IMR-90 (cell line): ENCODE measurements around the gene OR52E6. TPM values are rescaled to one million over a fixed set of nuclear protein-coding genes. Genes with fewer than 3 reads are reported as not detected.

Experiments
- ATAC-seq: fragments of 200-7000 bp; cut with Tn5 transposase; 2 replicates; pipeline ENCODE4 v1.9.1; 2020; ENCODE audit warnings: low read depth, mild to moderate bottlenecking, moderate library complexity
- BruUV-seq: library from RNA; stranded (reverse); fragments of 400-500 nt; replicated peaks from 2 replicates; lab custom pipeline; 2021; lab: Mats Ljungman, UMichigan
- CTCF ChIA-PET: fragments of 300-600 bp; formaldehyde crosslinking; extraction: SDS; loops from one replicate; lab custom pipeline; 2021; ENCODE audit warnings: antibody characterized with exemption; lab: Yijun Ruan, JAX
- POLR2A ChIA-PET: fragments of 300-600 bp; sonication (Branson Sonifier 250); formaldehyde crosslinking; loops from one replicate; lab custom pipeline; 2022; ENCODE audit warnings: antibody characterized with exemption; ENCODE audit not compliant: unreplicated experiment; lab: Charles Lee
- DNase-seq: peaks from one replicate; pipeline ENCODE4 v3.0.0; 2013
- H2AFZ ChIP-seq: replicated peaks from 2 replicates; pipeline ENCODE3; 2013; ENCODE audit warnings: low read length, mild to moderate bottlenecking; ENCODE audit not compliant: poor library complexity
- H2AK5ac ChIP-seq: 2 replicates; pipeline ENCODE4 v1.6.1; 2013; ENCODE audit warnings: low read depth, low read length, inconsistent platforms
- H2AK9ac ChIP-seq: replicated peaks from 2 replicates; pipeline ENCODE3; 2013; ENCODE audit warnings: mild to moderate bottlenecking, low read depth, low read length, moderate library complexity; ENCODE audit not compliant: poor library complexity
- H2BK120ac ChIP-seq: 2 replicates; pipeline ENCODE4 v1.6.1; 2013; ENCODE audit warnings: low read depth, low read length, inconsistent platforms
- H2BK15ac ChIP-seq: 3 replicates; pipeline ENCODE4 v1.6.1; 2013; ENCODE audit warnings: low read depth, low read length, inconsistent platforms
- H2BK20ac ChIP-seq: 2 replicates; pipeline ENCODE4 v1.6.1; 2013; ENCODE audit warnings: low read depth, mild to moderate bottlenecking, inconsistent platforms, low read length, moderate library complexity
- H2BK5ac ChIP-seq: 2 replicates; pipeline ENCODE4 v1.6.1; 2013; ENCODE audit warnings: mild to moderate bottlenecking, low read depth, low read length, inconsistent platforms; ENCODE audit not compliant: poor library complexity, severe bottlenecking
- H3K14ac ChIP-seq: replicated peaks from 2 replicates; pipeline ENCODE4 v1.6.1; 2013; ENCODE audit warnings: low read depth, low read length, inconsistent platforms
- H3K18ac ChIP-seq: 2 replicates; pipeline ENCODE4 v1.6.1; 2013; ENCODE audit warnings: low read depth, low read length, control low read depth
- H3K23ac ChIP-seq: 2 replicates; pipeline ENCODE4 v1.6.1; 2013; ENCODE audit warnings: low read depth, low read length, inconsistent platforms
- H3K27ac ChIP-seq: 2 replicates; pipeline ENCODE4 v1.5.1; 2013; ENCODE audit warnings: mild to moderate bottlenecking, control low read depth, low read length; ENCODE audit not compliant: insufficient read depth
- H3K27me3 ChIP-seq: 2 replicates; pipeline ENCODE4 v1.6.1; 2013; ENCODE audit warnings: low read length; ENCODE audit not compliant: control insufficient read depth, insufficient read depth
- H3K36me3 ChIP-seq: 2 replicates; pipeline ENCODE4 v1.6.1; 2013; ENCODE audit warnings: low read length, mixed read lengths; ENCODE audit not compliant: control insufficient read depth, insufficient read depth
- H3K4ac ChIP-seq: 2 replicates; pipeline ENCODE4 v1.6.1; 2013; ENCODE audit warnings: low read depth, low read length, inconsistent platforms
- H3K4me1 ChIP-seq: 2 replicates; pipeline ENCODE4 v1.6.1; 2013; ENCODE audit warnings: low read length, mixed read lengths; ENCODE audit not compliant: control insufficient read depth, insufficient read depth
- H3K4me2 ChIP-seq: 2 replicates; pipeline ENCODE4 v1.6.1; 2013; ENCODE audit warnings: low read depth, mild to moderate bottlenecking, control low read depth, low read length, moderate library complexity
- H3K4me3 ChIP-seq: 2 replicates; pipeline ENCODE4 v1.5.1; 2013; ENCODE audit warnings: low read depth, mild to moderate bottlenecking, control low read depth, low read length, moderate library complexity; ENCODE audit not compliant: insufficient read depth
- H3K56ac ChIP-seq: 2 replicates; pipeline ENCODE4 v1.6.1; 2013; ENCODE audit warnings: low read length, inconsistent platforms; ENCODE audit not compliant: insufficient read depth; ENCODE audit errors: extremely low read depth
- H3K79me1 ChIP-seq, 2 experiments: 2 replicates each; pipeline ENCODE4 v1.6.1; 2013; ENCODE audit warnings: low read length in 2 of 2, inconsistent platforms in 1 of 2, low read depth in 1 of 2
- H3K9ac ChIP-seq: 2 replicates; pipeline ENCODE4 v1.6.1; 2013; ENCODE audit warnings: low read depth, low read length, control low read depth
- H3K9me1 ChIP-seq: 2 replicates; pipeline ENCODE4 v1.6.1; 2013; ENCODE audit warnings: low read length, inconsistent platforms; ENCODE audit not compliant: insufficient read depth
- H3K9me3 ChIP-seq: 2 replicates; pipeline ENCODE4 v1.6.1; 2013; ENCODE audit warnings: low read length; ENCODE audit not compliant: control insufficient read depth, insufficient read depth
- H4K20me1 ChIP-seq: 2 replicates; pipeline ENCODE4 v1.6.1; 2013; ENCODE audit warnings: low read length, inconsistent platforms; ENCODE audit not compliant: insufficient read depth
- H4K5ac ChIP-seq: 2 replicates; pipeline ENCODE4 v1.6.1; 2013; ENCODE audit warnings: mild to moderate bottlenecking, low read depth, low read length, control low read depth
- H4K8ac ChIP-seq, 2 experiments: 2 replicates each; pipeline ENCODE4 v1.6.1; 2013; ENCODE audit warnings: low read depth in 2 of 2, low read length in 2 of 2, control low read depth in 1 of 2, inconsistent platforms in 1 of 2
- H4K91ac ChIP-seq: 2 replicates; pipeline ENCODE4 v1.6.1; 2013; ENCODE audit warnings: low read depth, low read length, inconsistent platforms; ENCODE audit not compliant: insufficient read depth
- CHD1 ChIP-seq: IDR thresholded peaks from 2 replicates; pipeline ENCODE4 v1.6.1; 2012; ENCODE audit warnings: low read depth, low read length, improper control_type of control experiment
- FOS ChIP-seq: fragments of 150-350 bp; IDR thresholded peaks from 2 replicates; pipeline ENCODE4 v1.6.1; 2016; ENCODE audit warnings: low read depth, low read length
- MAFK ChIP-seq: IDR thresholded peaks from 2 replicates; pipeline ENCODE4 v1.6.1; 2012; ENCODE audit warnings: low read depth, low read length, improper control_type of control experiment
- MXI1 ChIP-seq: IDR thresholded peaks from 2 replicates; pipeline ENCODE4 v1.6.1; 2012; ENCODE audit warnings: low read depth, mild to moderate bottlenecking, low read length, moderate library complexity, borderline replicate concordance
- RFX5 ChIP-seq: IDR thresholded peaks from 2 replicates; pipeline ENCODE4 v1.8.0; 2012; ENCODE audit warnings: low read depth, mild to moderate bottlenecking, low read length, moderate library complexity
- USF2 ChIP-seq: fragments of 150-350 bp; IDR thresholded peaks from 2 replicates; pipeline ENCODE4 v1.6.1; 2017; ENCODE audit warnings: mild to moderate bottlenecking, antibody characterized with exemption, low read length, low read depth
- dilution Hi-C: fragments of 300-500 bp; cut with HindIII; formaldehyde crosslinking; loops from one replicate; pipeline ENCODE4 v1.14.3; 2018; ENCODE audit warnings: low sequenced_read_pairs; ENCODE audit not compliant: unreplicated experiment
- in situ Hi-C: fragments of 300-500 bp; cut with MboI; formaldehyde crosslinking; loops from 3 replicates; pipeline ENCODE4 v1.14.3; 2019; ENCODE audit warnings: low sequenced_read_pairs, inconsistent platforms, mixed read lengths
- intact Hi-C: fragments of 100-400 bp; cut with micrococcal nuclease; formaldehyde crosslinking; loops from 2 replicates; pipeline ENCODE4 v1.10.0; 2022
- polyA plus RNA-seq, 3 experiments: library from polyadenylated mRNA; depleted of rRNA; stranded (reverse); fragments of >200 nt; gene quantifications; 2 replicates each; pipeline ENCODE4 v1.2.3, GENCODE V29; 2012; ENCODE audit warnings: low replicate concordance in 1 of 3
- total RNA-seq: library from RNA; depleted of rRNA; stranded (reverse); fragments of >200 nt; gene quantifications from 2 replicates; pipeline ENCODE4 v1.2.3, GENCODE V29; 2012

The OR52E6 gene
- total and polyA plus RNA-seq, 2 of the 4 experiments (the other 2 are of a cell fraction), result not detected

DNA sequence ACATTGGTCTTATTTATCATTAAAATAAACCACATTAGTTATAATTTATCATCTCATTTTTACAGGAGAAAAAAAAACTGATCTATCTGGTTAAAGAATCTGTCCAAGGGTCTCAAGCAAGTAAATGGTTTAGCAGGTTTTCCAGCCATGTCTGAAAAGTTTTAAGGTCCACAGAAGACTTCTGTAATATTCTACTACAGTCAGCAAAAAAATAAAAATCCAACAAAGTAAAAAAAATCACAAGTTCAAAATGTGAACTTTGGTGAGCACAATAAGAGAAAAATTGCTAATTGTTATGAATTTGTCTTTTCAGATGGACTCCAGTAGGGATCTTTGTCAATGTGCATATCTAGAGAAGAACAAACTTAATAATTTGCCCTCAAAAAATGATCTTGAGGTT is 40.1 kb upstream of the OR52E6 start:
- Histone ChIP-seq H3K27me3 (no peaks in the 10 kb centered on the region), H3K36me3 (no peaks in the 10 kb centered on the region), H3K4me2 (no peak overlapping the region), H2AK9ac (no peak overlapping the region), H3K4me1 (no peaks in the 10 kb centered on the region), H4K20me1 (no peaks in the 10 kb centered on the region), H2BK5ac (no peak overlapping the region), H3K9me1 (no peaks in the 10 kb centered on the region), H4K5ac (no peak overlapping the region), H3K56ac (no peak overlapping the region), H4K8ac (no peak overlapping the region), H3K23ac (no peak overlapping the region), H2BK120ac (no peak overlapping the region), H4K91ac (no peak overlapping the region), H3K9me3 (no peaks in the 10 kb centered on the region), H3K79me1 (no peaks in the 10 kb centered on the region), H3K18ac (no peak overlapping the region), H3K4me3 (no peak overlapping the region), H2AK5ac (no peak overlapping the region), H3K14ac (no peak overlapping the region), H3K4ac (no peak overlapping the region), H3K27ac (no peak overlapping the region), H2BK20ac (no peak overlapping the region), H3K9ac (no peak overlapping the region), H2AFZ (no peak overlapping the region), H2BK15ac (no peak overlapping the region)
- ATAC-seq, result no peak
- intact Hi-C loops, result no loop called here
- ChIA-PET POLR2A (no interaction called here), CTCF (no interaction called here)
- in situ Hi-C loops, result no loop called here
- dilution Hi-C loops, result no loop called here
- BruUV-seq, result no TSS peak
- no peak for DNase-seq
- no peak for TF ChIP-seq FOS
- TF ChIP-seq RFX5, result no peak
- TF ChIP-seq USF2, result no peak
- no peak for TF ChIP-seq CHD1
- peak; percentile 76 for TF ChIP-seq MAFK
- no peak for TF ChIP-seq MXI1
